Fibroblast of skin of back (primary cell): ENCODE results near the gene MAP10. TPM values are rescaled to one million over a fixed set of nuclear protein-coding genes. Genes with fewer than 3 reads are reported as not detected.
A peak's percentile ranks its signal among the peaks of the same experiment; 100 is the strongest.
"Not testable (repeated sequence)": the region's sequence is repeated elsewhere in the genome, so short reads cannot be mapped to it uniquely, and the experiment has no call there.

ENCODE experiments used
- DNase-seq: peaks from one replicate; pipeline ENCODE4 v3.0.0-alpha.2; 2013
- polyA plus RNA-seq, 2 experiments: library from polyadenylated mRNA; unstranded; fragments of 120-200 nt; gene quantifications; one replicate each; pipeline ENCODE4 v1.2.1, GENCODE V29; 2013; ENCODE audit not compliant: insufficient read length in 2 of 2

Gene MAP10, protein sequence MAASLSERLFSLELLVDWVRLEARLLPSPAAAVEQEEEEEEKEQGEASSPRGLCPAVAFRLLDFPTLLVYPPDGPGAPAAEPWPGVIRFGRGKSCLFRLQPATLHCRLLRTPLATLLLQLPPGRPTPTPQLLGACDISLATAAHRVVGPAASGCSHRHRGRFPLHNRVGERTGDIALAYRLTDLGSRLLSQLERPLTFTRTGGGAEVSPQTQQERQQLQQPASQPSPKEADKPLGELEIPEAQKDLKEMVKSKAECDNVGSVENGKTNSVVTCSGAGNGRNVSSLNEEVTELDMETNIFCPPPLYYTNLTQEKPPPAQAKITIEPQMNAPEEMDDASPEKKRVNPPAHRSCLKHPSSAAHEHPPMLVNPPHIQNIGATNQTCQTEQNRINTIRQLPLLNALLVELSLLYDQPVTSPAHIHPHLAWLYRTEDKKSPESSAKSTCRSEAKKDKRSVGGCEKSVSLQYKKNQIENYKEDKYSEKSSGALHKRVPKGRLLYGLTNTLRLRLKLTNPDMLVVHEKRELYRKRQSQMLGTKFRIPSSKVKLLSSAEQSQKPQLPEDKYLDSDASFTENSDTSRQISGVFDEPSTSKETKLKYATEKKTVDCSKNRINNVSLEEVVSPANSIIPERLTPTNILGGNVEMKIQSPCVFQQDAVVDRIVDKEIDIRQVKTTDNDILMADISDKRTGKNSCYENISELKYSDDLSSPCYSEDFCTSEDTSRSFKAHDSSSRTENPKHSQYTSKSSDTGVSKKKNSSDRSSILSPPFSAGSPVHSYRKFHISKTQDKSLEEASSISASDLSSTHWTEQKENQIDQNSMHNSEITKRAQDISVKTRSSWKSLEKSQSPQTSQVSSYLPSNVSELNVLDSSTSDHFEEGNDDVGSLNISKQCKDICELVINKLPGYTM
- polyA plus RNA-seq (2013, experiment 1 of 2; ENCODE audit: insufficient read length) = 1.0 TPM
- 1.1 TPM for polyA plus RNA-seq (2013, experiment 2 of 2; ENCODE audit: insufficient read length)

DNA sequence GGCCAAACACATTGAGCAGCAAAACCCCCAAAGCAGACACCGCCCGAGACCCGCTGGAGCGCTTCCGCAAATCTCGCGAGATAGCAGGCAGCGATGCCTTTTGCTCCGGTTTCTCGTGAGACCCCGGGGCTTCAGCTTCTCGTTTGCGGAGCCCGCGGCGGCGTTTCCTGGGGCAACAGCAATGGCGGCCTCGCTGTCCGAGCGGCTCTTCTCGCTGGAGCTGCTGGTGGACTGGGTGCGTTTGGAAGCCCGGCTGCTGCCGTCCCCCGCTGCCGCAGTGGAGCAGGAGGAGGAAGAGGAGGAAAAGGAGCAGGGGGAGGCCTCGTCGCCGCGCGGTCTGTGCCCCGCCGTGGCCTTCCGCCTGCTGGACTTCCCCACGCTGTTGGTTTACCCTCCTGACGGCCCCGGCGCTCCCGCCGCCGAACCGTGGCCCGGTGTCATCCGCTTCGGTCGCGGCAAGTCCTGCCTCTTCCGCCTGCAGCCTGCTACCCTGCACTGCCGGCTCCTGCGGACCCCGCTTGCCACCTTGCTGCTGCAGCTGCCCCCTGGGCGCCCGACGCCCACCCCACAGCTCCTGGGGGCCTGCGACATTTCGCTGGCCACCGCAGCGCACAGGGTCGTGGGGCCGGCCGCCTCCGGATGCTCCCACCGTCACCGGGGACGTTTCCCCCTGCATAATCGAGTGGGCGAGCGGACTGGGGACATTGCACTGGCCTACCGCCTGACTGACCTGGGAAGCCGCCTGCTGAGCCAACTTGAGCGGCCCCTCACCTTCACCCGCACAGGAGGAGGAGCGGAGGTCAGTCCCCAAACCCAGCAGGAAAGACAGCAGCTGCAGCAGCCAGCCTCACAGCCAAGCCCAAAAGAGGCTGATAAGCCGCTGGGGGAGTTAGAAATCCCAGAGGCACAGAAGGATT, at the start of gene MAP10:
MAP10 (plus strand) TSS at position 148 of the 917 bp plus-strand sequence; CDS start at position 182, 34 bp downstream.
- peak; percentile 87 for DNase-seq

DNA sequence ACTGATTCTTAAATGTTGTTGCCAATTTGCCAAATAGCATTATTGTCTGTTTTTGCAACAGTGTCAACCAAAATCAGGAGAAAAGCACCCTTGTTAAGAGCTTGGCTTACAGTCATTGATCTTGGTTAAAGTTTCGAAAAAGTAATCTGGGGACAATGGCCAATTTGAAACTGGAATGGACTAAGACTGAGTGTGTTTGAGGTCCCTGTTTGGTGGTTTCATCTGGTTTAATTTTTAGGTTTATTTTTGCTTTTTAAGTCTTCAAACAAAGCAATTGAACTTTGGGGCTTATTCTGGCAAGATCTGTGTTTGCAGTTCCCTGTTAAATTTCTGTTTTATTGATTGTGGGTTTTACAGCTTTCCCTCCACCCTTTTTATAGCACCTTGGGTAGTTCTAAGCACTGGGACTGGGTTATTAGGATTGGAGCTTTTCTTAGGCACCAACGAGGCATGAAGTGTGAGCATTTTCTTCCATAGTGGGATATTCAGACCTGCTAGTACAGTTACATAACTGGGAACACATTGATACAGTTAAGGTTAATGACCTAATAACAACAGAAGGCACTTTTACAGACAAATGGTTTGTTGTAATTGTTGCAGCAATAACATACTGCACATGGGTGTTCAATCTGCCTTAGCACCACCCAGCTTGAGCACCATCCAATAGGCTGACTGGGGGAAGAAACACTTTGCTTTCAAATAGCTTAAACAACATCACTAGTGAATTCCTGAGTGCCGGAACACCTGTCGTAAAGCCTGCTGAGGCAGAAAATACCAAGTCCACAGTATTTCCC, 40.6 kb upstream of the MAP10 start:
- no peak for DNase-seq

DNA sequence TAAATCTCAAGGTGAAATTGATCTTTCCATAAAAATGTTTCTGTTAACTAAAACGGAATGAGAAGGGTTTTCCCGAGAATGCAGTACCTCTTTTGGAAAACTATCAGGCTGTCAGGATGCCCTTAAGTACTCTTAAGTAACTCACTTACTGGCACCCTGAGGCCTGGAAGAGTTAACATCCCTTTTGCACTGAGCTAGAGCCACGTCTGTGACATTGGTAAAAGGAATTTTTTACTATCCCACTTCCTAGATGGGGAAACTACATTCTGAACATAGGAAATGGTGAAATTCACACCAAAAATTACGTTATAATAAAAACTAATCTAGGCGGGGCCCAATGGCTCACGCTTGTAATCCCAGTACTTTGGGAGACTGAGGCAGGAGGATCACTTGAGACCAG, 39.7 kb upstream of the MAP10 start:
- no peak for DNase-seq

DNA sequence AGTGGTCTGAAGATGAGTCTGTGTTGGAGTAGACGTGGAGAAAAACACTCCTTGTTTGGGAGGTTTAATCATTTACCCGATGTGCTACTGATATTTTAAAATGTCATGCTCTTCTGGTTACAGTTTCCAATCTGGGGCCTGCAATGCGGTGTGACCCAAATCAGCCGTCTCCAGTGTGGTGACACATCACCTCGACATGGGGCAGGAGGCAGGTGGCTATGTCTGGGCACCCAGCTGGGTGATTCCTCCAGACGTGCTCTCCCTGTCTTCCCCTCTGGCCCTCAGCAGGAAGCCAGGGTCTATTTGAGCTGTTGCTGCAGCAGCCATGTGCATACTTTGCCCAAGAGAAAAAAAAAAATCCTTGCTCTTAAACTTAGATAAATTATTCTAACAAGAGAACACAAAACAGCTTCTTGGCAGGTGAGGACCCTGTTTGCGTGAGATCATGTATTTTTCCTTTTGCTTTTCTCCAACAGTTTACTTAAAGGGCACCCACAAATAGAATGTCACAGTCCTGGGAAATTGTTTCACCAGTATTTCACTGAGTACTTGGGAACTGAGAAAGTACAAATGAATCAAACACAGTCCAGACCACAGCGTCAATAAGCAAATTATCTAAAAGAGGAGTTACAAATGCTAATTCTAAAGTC, 38.9 kb upstream of the MAP10 start:
- DNase-seq = no peak

DNA sequence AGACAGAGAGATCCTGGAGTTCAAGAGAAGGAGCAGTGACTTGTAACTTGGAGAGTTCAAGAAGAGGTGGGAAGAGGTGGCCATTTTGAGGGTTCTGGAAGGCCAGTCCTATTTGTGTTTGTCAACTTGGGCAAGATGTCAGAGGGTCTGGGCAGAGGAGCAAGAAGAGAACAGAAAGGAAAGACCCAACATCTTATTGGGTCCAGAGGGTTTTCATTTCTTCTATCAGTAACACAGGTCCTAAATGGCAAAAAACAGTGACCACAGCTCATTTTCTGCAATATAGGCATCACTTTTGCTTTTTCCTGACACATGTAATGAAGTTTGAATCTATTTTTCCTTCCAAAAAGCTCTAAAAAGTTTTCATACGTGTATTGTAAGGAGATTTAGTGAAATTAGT, 38.3 kb upstream of the MAP10 start:
- no peak for DNase-seq

DNA sequence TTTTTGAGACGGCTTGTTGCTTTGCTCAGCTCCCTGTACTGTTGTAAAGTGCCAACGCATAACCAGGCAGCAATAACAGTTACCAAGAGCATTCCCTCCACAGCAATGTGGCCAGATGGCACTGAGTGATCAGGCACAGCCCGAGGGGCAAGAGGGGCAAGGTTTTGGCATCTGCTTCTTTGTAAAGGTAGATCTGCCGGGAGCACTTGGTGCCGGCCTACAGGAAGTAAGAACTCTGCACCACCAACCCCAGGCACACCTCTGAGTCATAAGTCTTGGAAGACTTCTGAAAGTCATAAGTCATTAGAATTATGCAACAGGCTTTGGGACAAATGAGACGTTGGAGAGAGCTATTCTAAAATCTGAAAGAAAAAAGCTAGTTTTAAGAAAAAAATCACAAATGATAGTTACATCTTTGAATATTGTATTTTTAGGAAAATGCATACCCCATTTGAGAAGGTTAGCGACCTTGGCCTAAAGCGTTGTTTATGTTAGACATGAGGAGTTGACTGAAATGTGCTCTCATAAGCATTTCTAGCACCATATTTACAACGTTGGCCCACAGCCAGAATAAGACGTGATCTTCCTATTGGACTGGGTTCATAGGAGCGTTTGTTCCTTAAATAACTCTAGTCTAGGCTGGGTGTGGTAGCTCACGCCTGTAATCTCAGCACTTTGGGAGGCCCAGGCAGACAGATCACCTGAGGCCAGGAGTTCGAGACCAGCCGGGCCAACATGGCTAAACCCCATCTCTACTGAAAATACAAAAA, 37.7 kb upstream of the MAP10 start:
- DNase-seq = peak; percentile 41

DNA sequence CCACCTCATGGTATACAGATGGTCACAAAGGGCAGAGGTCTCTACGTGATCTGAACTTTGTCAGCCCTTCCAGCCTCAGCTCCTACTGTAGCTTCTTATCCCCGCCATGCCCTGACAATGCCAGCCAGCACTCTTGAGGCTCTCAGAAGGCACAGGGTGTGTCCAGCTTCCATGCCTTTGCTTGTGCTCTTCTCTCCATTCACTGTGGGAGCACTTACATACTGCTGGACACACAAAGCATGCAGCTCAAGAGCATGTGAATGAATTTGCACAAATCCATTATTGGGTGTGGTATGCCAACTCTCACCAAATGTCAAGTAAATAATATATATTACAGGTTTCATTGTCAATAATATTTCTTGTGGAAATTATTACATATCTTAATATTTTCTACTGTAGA, 36.4 kb upstream of the MAP10 start:
- DNase-seq = no peak

DNA sequence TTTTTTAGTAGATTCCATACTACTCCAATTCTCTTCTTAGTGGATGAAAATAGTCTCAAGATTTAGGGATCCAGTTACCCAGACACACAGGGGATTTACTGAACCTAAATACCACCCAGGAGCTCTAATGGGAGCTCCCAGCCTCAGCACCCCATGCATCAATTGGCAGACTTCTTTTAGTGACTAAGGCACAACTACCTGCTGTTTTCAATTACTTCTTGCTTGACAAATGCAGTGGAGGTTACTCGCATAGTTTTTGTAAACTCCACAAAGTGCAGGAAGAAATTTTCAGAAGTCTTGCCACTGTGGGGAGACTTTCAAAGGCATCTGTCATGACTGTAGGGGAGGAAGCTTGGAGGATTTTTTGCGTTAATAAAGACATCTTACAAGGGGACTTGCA, 35.5 kb upstream of the MAP10 start:
- DNase-seq = no peak

DNA sequence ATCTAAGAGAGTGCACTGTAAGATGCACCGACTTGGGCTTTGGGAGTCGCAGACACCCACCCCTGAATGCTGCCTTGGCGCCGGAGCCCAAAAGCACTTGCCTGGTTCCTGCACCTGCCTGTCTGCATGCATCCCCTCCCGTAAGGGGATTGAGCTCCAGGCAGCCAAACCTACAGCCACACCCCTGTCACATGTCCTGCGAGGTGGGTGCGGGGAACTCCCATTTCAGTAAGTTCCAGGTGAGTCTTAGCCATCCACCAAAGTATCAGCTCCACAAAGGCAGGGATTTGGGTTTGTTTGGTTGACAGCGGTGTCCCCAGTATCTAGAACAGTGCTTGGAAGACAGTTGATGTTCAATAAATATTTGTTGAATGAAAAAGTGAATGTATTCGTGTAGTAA, 31.5 kb upstream of the MAP10 start:
- DNase-seq = no peak

DNA sequence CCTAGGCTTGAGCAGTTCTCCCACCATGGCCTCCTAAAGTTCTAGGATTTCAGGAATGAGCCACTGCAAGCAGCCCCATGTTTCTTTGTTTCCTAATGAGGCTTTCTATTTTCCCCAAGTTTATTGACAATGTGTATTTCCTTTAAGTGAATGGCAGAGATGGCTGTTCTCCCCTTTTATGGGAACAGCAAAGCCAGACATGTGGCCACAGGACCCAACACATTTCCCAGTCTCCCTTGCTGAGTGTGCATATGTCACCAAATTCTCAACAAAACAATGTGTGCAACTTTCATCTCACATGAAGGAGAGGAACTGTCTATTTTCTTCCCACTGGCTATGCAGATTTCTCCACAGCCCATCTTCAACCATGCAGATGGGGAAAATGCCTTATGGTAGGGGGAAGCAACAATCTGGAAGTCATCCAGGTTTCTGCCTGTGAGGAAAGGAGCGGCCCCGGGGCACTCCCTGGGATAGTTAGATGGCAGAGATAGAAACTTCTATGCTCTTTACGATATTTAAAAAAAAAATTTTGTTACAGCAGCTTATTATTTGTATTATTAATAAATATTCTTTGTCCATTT, 28.6 kb upstream of the MAP10 start:
- no peak for DNase-seq

DNA sequence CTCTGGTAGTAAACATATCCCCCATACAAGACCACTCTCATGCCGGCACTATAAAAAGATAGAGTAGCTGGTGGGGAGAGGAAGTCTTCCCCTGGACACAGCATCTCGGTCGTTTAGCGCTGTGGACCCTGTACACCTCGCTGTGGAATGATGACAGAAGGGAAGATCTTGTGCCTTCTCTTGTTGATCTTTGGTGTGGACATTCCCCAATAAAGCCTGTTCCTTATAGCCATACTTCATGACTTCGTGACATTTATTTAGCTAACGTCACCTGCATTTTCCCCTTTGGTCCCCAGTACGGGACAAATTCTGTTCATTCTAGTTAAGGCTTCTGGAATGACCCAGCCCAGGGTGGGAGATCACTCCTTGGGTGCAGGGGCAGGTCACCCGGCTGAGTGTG, 24.9 kb upstream of the MAP10 start:
- no peak for DNase-seq

DNA sequence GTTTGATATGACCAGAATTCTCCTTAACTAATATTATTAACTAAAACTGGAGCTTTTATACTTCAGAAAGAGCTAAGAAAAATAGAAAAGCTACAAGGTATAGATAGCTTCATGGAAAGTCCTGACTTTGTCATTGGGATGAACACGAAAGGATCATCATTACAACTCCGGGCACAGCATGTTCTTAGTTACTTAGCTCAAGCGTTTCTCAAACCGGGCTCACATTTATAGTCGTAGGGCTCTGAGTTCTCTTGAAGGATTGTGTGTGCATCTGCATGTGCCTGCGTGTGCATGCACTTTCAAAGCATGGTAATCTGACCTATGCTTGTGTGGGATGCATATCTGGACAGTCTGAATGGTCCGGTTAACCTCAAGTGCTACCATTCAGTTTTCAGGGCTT, 20.4 kb upstream of the MAP10 start:
- no peak for DNase-seq

DNA sequence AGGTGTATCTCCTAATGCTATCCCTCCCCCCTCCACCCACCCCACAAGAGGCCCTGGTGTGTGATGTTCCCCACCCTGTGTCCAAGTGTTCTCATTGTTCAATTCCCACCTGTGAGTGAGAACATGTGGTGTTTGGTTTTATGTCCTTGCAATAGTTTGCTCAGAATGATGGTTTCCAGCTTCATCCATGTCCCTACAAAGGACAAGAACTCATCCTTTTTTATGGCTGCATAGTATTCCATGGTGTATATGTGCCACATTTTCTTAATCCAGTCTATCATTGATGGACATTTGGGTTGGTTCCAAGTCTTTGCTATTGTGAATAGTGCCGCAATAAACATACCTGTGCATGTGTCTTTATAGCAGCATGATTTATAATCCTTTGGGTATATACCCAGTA, 19.6 kb upstream of the MAP10 start:
- not testable (repeated sequence) for DNase-seq

DNA sequence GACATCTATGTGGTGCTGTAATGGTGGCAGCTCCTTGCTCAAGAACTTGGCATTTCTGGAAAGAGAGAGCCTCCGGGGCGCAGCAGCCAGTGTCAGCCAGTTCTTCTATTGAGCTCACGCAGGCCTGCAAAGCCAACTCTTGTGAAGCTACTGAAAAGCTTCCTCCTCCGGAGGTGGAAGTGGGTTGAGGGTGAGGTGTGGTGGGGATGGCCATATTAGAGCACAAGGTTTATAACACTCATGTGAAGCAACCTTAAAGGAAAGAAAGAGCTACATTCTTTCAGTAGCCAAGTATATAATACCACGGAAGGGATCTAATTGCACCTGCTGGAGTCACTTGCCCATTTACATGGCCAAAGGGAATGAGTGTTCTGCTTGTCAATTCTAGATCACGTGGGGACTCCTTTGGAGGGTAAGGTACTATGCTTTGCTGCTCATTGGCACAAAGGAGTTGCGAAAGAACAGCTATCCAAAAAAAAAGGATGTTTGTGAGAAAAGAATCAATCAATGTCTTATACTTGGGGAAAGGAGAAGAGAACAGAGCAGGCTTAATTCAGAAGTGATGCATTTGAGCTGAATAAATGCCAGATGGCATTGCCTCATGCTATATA, 18.3 kb upstream of the MAP10 start:
- no peak for DNase-seq

DNA sequence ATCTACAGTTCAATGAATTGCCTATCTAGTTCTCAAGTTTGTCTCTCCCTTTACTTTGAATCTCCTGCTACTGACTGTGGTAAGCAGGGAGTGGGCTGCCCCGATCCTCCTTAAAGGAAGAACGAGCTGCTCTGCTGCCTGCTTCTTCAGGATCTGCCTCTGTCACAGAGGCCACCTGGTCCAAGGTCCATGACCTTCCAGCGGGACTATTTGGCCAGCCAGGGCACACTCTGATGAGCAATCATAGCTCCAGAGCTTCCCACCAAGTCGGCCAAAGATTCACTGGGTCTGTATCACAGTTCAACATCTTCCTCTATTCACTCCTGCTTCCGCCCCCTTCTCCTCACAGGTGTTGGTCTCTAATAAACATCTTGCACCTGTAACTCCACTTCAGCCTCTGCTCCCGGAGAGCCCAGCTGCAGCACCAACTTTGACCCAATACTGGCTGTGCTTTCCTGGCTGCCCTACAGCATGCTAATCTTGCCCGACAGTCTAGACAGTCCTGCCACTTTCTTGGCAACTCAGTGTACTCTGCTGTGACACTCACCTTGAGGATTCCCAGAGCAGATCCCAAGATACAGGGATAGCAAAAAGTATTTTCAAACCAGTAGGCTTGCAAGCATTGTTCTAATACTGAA, 16.9 kb upstream of the MAP10 start:
- DNase-seq = no peak

DNA sequence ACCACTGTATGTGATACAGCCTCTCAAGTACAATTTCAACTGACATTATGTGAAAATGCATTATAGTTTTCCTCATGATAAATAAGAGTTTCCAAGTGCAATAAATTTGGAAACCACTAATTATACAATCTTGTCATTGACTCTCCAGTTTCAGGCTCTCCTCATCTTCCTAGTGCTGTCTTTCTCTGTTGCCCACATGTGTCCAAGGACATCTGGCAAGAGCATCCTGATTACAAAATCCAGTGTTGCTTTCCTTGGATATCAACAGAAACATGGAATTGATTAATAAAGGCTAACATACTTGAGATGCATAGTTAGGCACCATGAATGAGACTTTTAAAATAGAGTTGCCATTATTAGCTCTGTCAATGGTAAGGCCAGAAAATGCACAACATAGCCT, 15.6 kb upstream of the MAP10 start:
- DNase-seq = no peak

DNA sequence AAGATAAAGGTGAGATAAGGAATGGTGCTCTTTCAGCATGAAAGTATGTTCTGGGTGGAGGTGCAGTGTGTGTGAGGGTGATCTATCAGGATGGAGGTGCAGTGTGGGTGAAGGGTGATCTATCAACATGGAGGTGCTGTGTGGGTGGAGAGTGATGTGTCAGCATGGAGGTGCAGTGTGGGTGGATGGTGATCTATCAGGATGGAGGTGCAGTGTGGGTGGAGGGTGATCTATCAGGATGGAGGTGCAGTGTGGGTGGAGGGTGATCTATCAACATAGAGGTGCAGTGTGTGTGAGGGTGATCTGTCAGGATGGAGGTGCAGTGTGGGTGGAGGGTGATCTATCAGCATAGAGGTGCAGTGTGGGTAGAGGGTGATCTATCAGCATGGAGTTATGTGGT, 12.3 kb upstream of the MAP10 start:
- no peak for DNase-seq

DNA sequence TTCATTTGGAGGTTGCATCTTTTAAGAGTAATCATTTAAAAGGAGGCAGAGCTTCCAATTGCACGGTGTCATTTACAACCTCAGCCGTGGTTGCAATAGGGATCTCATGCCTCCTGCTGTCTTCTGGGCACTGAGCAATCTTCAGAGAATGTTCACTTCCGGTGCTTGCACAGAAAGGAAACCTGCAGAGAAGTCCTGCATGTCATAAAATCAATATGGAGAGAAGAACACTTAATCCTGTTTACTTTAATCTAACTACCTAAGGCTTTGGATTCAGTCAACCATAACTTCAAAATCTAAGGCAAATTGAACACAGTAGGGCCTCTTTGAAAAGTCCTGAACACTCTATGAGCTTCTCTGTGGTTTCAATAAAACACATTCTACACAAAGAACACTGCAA, 11.3 kb upstream of the MAP10 start:
- peak; percentile 74 for DNase-seq

DNA sequence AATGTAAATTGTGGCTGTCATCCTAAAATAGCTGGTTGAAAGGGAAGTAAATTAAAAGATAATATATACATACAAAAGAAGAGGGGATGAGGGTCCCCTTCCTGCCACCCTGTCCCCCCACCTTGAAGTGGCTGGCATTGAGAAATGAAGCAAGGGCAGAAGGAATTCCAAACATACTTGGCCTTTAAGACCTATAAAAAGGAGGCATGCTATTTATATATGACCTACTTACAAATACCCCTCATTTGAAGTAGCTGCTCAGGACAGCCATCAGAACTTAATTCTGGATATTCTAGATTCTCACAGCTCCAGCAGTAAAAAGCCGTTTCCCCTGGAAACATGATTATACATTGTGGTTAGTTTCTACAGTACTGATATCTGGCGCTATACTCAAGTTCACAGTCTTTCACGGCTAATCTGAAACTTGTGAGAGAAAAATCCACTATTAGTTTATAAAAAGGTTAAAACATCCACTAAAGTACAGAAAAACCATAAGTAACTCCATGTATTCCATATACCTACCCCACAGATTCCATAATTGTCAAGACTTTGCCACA, 9.6 kb upstream of the MAP10 start:
- no peak for DNase-seq
